NCI-H446 (cell line): ENCODE data around the gene EEF1G.

ENCODE experiments used
- DNase-seq, 2 experiments: peaks; one replicate each; lab custom pipeline; 2025; lab: John Stamatoyannopoulos, UW

EEF1G gene

GRCh38 chr11:62539238-62539925, 34.3 kb downstream of the EEF1G start:
- DNase-seq = peak in 1 of 2 experiments; percentile 39

- DNase-seq = no peak
Measured at GRCh38 chr11:62538470-62539237, 35.0 kb downstream of the EEF1G start.

GRCh38 chr11:62536301-62536957, 37.3 kb downstream of the EEF1G start:
- DNase-seq = no peak

GRCh38 chr11:62535802-62536201, 37.9 kb downstream of the EEF1G start:
- no peak for DNase-seq

- no peak for DNase-seq
Measured at GRCh38 chr11:62534779-62535545, 38.7 kb downstream of the EEF1G start.

GRCh38 chr11:62532096-62532495, 41.6 kb downstream of the EEF1G start:
- DNase-seq = no peak

GRCh38 chr11:62516736-62517371, 56.8 kb downstream of the EEF1G start:
- no peak for DNase-seq

GRCh38 chr11:62514151-62514550, 59.5 kb downstream of the EEF1G start:
- no peak for DNase-seq

- no peak for DNase-seq
Measured at GRCh38 chr11:62513626-62514025, 60.1 kb downstream of the EEF1G start.

- no peak for DNase-seq
Measured at GRCh38 chr11:62512961-62513360, 60.7 kb downstream of the EEF1G start.
